GM19324 (cell line): ENCODE measurements around the gene ID3.
"Not testable (repeated sequence)": the region's sequence is repeated elsewhere in the genome, so short reads cannot be mapped to it uniquely, and the experiment has no call there.

ENCODE experiments used
- ATAC-seq: cut with Tn5 transposase; IDR thresholded peaks from one replicate; pipeline ENCODE4 v1.9.1; 2021; ENCODE audit warnings: mild to moderate bottlenecking, moderate library complexity; ENCODE audit not compliant: unreplicated experiment, low FRiP score

Gene ID3

DNA sequence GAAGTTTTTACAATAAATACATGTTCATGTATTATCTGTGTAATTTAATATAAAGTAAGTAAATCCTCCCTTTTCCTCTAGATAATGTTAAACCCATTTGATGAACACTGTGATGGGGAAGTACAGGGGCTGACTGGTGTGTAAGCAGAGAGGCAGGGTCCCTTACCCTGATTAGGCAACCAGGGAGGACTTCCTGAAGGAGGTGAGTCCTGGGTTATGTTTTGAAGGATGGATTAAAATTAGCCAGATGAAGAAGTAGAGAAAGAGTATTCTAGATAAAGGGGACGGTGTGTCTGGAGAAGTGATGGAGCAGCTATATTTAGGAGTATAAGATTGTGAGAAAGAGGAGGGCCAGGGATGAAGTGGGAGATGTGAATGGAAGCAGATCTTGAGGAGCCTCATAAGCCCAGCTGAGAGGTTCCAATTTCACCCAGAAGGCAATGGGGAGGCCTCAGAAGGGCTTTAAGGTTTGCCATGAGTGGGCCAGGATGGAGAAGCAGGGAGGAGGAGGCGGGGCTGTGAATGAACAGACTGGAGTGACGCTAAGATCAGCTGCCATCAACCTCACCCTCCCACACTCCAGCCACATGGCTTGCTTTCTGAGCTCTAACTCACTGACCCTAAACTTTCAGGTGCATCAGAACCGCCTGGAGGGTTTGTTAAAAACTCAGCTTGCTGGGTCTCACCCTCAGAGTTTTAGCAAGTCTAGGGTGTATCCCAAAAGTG lies 30.9 kb upstream of the ID3 start:
- no peak for ATAC-seq

DNA sequence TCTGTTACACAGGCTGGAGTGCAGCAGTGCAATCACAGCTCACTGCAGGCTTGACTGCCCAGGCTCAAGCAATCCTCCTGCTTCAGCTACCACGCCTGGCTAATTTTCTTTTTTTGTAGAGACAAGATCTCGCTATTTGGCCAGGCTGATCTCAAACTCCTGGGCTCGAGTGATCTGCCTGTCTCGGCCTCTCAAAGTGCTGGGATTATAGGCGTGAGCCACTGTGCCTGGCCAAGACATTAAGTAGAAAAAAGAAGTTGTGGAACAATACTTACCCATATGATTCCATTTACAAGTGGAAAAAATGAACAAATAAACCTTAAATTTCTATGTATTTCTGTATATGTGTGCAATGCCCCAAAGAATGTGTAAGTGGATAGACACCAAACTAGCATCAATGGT lies 30.3 kb upstream of the ID3 start:
- no peak for ATAC-seq

DNA sequence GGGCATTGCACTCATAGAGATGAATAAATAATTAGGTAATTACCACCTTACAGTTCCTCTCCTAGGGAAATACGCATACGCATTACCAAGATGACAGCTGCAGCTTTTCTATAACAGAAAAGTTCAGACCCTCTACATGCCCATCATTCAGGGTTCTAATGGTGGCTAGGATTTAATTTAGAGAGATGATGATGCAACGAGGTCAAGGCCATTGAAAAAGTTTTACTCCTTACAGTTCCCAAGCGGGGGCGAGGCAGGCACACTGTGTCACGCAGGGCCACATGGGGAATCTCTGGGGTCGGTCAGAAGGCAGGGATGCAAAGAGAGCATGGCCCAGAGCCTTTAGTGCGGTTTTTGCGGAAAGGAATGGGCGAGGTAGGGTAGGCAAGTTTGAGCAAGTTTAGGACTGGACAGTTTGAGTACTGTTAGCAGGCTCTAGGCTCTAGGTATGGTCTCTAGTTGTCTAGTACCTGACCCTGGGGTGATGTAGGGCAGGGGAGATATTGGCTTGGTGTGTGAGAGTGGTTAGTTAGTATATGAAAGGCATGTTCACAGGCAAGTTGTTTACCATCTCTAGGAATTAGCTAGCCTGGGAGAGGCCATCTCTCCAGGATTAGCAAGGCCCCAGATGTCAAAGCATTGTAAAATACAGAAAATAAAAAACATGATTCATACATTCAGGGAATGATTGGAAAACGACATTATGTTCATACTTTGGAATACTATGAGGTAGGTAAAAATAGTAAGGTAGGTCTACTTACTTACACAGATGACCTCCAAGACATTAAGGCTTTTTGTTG lies 29.6 kb upstream of the ID3 start:
- ATAC-seq, result no peak

DNA sequence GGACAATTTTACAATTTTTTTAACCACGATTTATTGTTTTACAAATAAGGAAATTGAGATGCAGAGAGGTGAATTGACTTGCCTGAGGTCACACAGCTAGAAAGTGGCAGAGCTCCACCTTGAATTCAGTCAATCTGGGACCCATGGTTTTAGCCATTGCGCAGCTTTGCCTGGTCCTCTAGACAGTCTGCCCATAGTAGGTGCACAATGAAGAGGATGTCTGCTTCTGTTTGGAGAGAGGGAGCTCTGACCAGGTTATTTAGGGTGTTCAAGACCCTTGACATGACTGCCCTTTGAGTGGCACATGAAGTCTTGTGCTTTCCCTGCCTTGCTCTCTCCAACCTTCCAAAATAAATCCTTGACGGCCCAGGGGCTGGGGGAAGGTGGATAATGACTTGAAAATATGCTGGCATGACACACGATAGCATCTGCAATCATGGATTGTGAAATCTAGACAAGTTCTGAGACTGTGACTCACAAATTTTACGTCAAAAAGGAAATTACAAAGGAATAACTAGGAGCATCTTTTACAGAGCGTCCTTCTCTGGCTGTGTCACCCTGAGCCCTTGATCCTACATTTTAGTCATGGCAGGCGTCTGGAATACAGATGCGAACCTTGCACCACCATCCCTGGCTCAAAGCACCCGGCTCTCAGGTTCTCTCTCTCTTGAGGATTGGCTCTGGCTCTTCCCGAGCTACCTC lies 26.2 kb upstream of the ID3 start:
- no peak for ATAC-seq

DNA sequence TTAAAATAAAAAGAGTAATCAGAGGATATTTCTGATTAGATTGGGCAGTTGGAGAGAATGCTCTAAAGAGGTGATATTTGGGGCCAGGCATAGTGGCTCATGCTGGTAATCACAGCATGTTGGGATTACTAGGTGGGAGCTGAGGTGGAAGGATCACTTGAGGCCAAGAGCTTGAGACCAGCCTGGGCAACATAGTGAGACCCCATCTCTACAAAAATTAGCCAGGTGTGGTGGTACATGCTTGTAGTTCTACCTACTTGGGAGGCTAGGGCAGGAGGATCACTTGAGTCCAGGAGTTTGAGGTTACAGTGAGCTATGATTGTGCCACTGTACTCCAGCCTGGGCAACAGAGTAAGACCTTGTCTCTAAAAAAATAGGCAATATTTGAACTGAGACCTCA lies 24.4 kb upstream of the ID3 start:
- not testable (repeated sequence) for ATAC-seq

DNA sequence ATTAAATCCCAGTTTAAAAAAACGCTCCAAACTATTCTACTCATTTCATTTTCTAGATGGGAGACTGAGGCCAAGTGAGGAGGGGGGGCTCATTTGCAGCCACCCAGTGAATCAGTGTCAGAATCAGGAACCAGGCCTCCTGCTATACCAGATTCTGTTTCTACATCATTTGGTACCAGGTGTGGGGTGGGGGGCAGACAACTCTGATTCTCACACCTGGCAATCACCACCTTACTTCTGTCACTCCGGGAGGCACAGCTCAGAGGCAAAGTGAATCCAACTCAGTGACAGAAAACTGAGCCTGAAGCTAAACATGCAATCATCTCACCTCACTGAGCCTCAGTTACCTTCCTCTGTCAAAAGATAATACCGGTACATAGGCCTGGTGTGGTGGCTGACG lies 23.5 kb upstream of the ID3 start:
- no peak for ATAC-seq

DNA sequence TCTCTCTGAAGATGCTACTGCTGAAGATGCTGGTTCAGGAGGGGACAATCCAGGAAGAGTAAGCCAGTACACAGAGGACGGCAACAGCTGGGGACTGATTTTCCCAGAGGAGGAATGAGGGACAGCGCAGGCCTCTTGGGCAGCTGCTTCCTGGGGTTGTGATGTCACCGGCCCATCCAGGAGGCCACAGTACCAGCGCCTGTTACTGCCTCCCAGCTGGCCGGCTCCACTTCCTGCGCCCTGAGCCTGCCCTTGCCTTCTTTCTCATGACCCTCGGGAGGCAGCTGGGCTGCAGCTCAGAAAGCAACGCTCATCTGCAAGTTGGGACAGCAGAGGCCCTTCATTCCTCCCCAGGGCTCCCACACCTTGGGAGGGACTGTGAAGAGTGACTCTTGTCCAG lies 21.9 kb upstream of the ID3 start:
- ATAC-seq, result no peak

DNA sequence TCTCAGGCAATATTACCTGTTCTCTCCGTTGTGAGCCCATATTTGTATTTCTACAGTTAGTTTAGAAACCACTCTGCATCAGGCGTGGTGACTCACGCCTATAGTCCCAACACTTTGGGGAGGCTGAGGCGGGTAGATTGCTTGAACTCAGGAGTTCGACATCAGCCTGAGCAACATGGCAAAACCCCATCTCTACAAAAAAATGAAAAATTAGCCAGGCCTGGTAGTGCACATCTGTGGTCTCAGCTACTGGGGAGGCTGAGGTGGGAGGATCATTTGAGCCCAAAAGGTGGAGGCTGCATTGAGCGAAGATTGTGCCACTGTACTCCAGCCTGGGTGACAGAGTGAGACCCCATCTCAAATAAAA lies 19.7 kb upstream of the ID3 start:
- no peak for ATAC-seq

DNA sequence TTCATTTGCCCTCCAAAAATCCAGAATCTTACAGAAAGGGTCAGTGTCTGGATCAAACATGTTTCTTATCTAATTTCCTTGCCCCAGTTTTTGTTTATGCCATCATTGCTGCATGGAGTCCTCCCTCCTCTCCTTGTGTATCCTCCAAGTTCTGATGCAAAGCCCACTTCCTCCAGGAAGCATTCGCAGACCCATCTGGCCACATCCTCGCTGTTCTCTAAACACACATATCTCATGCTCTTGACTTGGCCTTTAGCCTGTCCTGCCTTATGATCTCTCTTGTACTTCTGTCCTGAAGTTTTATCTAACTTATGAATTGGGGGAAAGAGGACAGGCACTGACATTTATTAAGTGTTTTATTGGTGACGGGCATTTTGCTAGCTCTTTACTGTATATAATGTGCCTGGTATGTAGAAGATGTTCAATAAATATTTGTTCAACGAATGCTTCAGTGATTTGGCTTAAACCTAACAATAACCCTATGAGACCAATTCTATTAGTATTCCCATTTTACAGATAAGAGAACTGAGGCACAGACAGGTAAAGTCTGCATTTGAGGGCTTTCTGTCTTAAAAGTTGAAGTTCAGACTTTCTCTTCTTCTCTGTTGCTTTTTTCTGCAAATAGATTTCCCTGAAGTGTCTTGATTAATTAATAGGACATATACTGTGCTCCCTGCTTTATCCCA lies 19.2 kb upstream of the ID3 start:
- ATAC-seq, result no peak

DNA sequence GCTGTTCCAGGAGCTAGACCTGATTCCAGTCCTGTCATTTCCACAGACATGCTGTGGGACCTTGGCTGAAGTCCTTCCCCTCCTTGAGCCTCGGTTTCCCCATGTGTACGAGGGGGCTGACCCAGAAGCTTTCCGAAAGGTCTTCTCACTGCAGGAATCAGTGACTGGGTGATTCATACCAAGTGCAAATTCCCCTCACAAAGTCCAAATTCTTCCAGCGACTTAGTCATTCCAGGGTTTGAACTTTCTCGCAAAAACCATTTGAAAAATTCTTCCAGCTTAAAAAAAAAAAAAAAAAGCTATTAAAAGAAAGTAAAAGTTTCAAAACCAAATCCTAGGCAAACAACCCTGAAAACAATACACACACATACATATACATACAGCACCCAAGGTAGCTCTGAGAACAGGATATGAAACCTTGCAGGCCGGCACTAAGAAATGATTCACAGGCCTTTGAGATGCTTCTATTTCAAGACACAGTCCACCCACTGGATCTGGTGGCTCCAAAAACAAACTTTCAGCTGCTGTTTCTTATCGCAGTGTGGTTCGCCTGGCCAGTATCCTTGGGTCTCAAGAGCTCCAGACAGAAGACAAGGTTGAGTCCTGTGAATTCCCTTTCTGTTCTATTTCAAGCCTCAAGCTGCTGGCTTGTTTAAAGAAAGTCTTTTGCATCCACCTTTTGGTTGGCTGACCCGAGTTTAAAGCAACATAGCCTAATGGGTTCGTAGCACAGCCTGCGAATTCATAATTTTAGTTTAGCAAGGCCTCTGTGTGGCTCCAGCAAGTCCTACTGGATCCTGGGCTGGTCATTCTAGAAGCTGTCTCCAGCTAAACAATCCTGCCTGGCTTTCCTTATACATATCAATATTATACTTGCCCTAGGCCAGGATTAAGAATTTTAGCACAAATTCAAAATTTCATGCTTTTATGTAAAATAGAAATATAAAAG lies 18.0 kb upstream of the ID3 start:
- ATAC-seq, result peak; percentile 67

DNA sequence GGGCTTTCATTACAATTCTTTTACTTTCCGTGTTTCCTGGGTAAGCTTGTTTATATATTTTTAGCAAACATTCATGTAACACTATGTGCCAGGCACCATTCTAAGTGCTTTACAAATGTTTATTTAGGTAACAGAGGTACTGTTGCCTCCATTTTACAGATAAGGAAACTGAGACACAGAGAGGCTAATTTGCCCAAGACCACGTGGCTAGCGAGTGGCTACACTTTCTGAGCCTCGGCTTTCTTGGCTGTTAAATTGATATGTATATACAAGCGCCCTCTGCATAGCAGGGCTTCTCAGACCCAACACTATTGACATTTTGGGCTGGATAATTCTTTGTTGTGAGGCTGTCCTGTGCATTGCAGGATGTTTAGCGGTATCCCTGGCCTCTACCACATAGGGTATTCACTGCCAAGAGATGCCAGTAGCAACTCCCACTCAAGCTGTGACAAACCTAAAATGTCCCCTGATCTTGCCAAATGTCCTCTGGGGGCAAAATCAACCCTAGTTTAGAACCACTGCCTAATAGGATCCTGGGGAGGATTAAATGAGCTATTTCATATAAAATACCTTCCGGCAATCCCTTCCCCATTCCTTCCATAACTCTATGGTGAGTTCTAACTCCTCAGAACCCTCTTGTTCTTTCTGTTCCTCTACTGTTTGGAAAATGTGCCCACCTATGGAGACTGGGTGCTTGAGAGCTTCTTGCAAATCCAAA lies 17.2 kb upstream of the ID3 start:
- ATAC-seq, result no peak

DNA sequence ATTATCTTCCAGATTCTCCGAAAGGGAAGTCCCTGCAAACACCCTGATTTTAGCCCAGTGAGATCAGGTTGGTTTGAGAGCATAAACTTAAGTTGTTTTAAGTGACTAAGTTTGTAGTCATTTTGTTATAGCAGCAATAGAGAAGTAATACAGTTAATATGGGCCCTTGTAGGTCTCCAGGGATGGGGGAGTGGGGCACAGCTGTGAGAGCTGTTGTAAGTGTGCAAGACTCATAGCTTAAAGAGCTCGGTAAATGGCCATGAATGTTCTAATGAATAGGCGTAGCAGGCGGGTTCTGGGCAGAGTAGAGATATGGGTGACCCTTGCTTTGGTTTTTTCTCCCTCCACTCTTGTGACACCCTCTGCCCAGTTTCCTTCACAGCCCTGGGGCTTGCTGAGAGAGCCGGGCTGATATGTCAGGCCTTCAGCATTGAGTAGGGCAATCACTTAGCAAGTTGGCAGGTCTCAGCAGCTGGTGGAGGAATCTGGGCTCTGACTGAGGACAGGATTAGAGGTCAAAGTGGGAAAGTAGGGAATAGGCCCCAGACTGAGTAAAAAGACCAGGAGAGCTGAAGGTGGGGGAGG lies 16.0 kb upstream of the ID3 start:
- ATAC-seq, result no peak

DNA sequence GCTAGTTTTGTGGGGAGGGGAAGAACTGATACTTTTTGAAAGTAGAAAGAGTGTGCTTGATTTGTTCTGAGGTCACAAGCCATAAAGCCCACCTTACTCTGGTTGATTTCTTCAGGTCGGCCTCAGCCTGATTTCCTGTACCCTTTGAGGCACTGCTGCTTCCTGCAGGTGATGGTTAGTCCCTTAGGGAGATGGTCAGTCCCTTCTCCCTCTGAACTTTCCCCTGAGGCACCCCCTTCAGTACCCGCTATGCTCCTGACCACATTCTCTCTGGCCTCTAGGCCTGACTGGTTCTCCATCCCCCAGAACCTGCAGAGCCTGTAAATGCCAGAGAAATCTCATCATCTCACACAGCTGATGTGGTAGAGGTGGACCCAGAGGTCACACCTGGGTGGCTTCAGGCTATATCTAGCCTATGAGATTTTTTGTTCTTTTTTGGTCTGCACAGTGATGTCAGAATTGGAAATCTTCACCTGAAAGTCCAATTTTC lies 15.0 kb upstream of the ID3 start:
- no peak for ATAC-seq

DNA sequence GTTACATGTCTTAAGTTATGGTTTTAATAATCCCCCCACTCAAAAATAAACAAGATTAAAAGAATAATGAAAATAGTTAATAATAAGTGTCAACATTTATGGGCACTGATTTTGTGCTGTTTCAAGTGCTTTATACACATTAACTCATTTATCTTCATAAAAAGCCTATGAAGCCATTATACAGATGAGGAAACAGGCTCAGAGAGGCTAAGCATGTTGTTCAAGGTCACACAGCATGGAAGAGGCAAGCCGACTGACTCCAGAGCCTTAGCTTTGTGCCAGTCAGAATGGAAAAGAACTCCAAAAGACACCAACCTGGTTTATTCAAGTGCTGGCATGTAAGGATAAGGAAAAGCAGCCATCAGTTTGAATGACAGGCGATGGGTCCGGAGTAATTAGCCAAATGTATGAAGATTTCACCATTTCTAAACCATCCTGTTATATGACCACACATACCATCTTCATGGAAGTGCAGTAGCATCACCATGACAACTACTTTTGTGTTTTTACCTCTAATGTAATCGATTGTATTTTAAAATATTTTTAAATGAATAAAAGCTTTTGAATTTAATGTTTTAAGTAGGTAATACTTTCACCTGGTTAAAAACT lies 14.4 kb upstream of the ID3 start:
- ATAC-seq, result no peak

DNA sequence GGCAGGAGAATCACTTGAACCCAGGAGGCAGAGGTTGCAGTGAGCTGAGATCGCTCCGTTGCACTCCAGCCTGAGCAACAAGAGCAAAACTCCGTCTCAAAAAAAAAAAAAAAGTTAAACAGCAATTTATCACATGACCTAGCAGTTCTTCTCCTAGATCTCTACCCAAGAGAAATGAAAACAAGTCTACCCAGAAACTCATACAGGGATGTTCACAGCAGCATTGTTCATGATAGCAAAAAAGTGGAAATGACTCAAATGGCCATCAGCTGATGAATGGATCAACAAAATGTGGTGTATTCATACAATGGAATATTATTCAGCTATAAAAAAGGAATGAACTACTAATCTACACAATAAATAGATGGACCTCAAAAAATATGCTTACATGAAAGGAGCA lies 12.2 kb upstream of the ID3 start:
- ATAC-seq, result no peak

DNA sequence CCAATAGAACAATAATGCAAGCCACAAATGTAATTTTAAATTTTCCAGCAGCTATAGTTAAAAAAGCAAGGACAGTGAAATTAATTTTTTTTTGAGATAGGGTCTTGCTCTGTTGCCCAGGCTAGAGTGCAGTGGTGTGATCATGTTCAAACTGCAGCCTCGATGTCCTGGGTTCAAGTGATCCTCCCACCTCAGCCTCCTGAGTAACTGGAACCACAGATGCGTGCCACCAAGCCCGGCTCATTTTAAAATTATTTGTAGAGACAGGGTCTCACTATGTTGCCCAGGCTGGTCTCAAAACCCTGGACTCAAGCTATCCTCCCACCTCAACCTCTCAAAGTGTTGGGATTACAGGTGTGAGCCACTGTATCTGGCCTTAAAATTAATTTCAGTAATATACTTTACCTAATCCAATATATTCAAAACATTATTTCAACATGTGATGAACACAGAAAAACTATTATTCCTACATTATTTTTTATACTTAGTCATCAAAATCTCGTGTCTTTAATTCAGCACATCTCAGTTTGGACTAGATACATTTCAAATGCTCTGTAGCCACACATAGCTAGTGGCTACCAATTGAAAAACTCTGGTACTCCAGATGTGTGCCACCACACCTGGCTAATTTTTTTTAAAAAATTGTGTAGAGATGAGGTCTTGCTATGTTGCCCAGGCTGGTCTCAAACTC lies 10.8 kb upstream of the ID3 start:
- ATAC-seq, result no peak

DNA sequence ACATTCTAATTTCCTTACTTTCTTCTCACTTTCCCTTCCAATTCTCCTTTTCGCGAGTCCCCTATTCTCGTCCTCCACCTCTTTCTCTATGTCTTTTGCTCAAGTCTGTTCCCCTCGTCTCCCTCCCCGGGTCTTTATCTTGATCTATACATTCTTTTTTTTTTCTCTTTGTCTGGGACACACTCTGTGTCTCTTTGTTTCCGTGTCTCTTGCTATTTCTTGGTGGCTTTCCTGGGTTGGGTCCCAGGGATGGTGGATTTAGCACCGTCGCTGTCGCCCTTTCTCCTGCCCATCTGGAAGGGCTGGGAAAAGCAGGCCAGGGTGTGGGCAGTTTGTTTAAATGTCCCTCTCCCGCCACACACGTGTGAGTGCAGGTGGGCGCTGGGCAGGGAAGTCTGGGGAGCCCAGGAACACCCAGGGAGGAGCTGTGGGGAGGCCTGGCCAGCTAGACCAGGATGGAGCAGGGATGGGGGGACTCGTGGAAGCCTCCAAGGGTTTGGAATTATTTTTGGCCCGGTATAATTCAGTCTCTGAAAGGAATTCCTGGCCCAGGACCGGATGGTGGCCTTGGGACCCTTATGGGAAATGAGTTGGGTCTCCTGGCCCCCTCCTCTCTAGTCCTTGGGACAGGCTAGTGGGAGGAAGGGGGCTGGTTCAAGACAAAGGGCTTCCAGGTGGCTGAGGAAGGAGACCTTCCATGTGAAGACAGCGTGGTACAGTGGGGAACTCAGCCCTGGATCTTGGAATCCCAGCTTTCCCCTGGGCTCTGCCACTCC lies 9.5 kb upstream of the ID3 start:
- no peak for ATAC-seq
